GM12892 (cell line): ENCODE measurements around the gene ENDOV.

Experiments used
- POLR2A ChIP-seq: IDR thresholded peaks from 2 replicates; pipeline ENCODE4 v1.6.1; 2011; ENCODE audit warnings: low read depth, low read length, control low read depth
- POLR2AphosphoS5 ChIP-seq: IDR thresholded peaks from 2 replicates; pipeline ENCODE4 v1.6.1; 2011; ENCODE audit warnings: low read depth, low read length, control low read depth
- TAF1 ChIP-seq: IDR thresholded peaks from 2 replicates; pipeline ENCODE4 v1.6.1; 2011; ENCODE audit warnings: low read depth, mild to moderate bottlenecking, control low read depth, low read length, borderline replicate concordance

DNA sequence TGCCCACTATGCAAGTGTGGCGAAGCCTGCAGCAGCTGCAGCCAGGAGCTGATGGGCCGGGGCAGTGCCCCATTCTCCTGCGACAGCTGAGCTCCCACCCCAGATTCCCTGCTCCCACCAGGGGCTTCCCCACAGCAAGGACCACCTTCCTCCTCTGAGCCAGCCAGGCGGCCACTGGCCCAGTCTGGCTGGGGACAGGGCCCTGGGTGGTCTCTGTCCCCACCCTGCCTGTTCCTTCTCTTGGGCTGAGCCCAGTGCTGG is 67.0 kb downstream of the ENDOV start:
- TF ChIP-seq POLR2A = no peak
- TF ChIP-seq POLR2AphosphoS5 = no peak
- TF ChIP-seq TAF1 = no peak
